Left renal cortex interstitium (tissue), 4 donors: Measurements from ENCODE around the gene PFN3. TPM values are rescaled to one million over a fixed set of nuclear protein-coding genes. Genes with fewer than 3 reads are reported as not detected.
A peak's percentile ranks its signal among the peaks of the same experiment; 100 is the strongest.

Experiments used
- DNase-seq, 4 donors: peaks; one replicate each; pipeline ENCODE4 v3.0.0-alpha.2; 2013; ENCODE audit warnings: low read depth in 4 of 4, low spot score in 2 of 4, missing footprints in 1 of 4
- polyA plus RNA-seq, 4 donors: library from polyadenylated mRNA; unstranded; fragments of 120-200 nt; gene quantifications; one replicate each; pipeline ENCODE4 v1.2.1, GENCODE V29; 2013; ENCODE audit not compliant: insufficient read length in 4 of 4

Gene PFN3
- polyA plus RNA-seq, 4 donors: 0.69 to 6.8 (median 2.5) TPM

GRCh38 chr5:177402271-177403043 is 2.0 kb upstream of the PFN3 start:
- peak in 2 of 4 donors; percentile 53 to 69 for DNase-seq

- DNase-seq: no peak
These were observed 2.5 kb downstream of the PFN3 start for GRCh38 chr5:177397875-177398390.

DNA sequence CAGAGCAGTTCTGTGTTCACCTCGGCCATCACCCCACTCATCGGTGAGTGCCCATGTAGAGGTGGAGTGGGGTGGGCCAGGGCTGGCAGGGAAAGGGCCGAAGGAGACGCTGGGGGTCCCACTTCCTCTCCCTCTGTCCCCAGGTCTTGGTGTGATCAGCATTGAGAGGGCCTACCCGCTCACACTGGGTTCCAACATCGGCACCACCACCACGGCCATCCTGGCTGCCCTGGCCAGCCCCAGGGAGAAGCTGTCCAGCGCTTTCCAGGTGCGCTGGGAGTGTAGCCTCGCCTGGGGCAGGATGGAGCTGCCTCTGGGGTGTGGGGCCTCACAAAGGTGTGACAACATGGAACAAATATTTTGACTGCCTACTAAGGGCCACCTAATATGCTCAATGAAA is 3.7 kb downstream of the PFN3 start:
- DNase-seq: no peak

DNA sequence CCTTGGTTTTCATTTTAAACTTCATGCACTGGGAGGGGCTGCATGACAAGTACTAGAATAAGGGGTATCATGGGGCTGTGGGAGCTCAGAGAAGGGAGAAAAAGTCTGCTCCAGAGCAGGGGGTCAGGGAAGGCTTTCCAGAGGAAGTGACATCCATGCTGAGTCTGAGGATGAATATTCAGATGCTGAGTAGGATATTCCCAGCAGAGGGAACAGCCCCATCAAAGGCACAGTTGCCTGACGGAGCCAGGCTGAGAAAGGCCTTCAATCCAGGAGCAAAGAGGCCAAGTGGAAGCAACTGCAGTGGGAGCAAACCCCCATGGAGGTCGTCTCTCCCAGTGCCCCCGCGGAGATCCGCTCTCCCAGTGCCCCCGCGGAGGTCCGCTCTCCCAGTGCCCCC is 4.4 kb downstream of the PFN3 start:
- no peak for DNase-seq

- no peak for DNase-seq
These were observed 6.5 kb downstream of the PFN3 start for GRCh38 chr5:177393990-177394389.

DNA sequence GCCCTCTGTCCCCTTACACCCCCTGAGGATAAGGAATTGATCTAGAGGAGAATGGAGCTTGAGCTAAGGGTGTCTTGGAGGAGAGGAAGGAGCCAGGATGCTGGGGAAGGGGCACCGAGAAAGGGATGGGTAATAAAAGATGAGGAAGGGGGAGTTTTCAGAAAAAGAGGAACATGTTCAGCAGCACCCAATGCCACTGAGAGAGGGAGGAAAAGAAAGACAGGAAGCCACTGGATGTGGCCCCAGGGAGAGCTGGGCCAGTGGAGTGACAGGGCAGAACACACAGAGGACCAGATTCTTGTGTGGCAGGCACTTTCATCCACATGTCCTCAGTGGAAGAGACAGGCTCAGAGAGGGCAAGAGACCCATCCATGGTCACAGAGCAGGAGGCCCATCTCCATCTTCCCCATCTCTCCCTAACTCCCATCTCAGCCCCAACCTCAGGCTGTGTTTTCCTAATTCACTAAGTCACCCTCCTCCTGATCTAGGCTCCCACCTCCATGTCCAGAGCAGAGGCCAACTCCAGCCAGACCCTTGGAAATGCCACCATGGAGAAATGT is 7.2 kb downstream of the PFN3 start:
- no peak for DNase-seq

- DNase-seq: no peak
These were observed 7.7 kb downstream of the PFN3 start for GRCh38 chr5:177392765-177393164.

GRCh38 chr5:177390363-177391300 is 9.8 kb downstream of the PFN3 start:
- DNase-seq: peak in 3 of 4 donors; percentile 68 to 83 (median 79)

DNA sequence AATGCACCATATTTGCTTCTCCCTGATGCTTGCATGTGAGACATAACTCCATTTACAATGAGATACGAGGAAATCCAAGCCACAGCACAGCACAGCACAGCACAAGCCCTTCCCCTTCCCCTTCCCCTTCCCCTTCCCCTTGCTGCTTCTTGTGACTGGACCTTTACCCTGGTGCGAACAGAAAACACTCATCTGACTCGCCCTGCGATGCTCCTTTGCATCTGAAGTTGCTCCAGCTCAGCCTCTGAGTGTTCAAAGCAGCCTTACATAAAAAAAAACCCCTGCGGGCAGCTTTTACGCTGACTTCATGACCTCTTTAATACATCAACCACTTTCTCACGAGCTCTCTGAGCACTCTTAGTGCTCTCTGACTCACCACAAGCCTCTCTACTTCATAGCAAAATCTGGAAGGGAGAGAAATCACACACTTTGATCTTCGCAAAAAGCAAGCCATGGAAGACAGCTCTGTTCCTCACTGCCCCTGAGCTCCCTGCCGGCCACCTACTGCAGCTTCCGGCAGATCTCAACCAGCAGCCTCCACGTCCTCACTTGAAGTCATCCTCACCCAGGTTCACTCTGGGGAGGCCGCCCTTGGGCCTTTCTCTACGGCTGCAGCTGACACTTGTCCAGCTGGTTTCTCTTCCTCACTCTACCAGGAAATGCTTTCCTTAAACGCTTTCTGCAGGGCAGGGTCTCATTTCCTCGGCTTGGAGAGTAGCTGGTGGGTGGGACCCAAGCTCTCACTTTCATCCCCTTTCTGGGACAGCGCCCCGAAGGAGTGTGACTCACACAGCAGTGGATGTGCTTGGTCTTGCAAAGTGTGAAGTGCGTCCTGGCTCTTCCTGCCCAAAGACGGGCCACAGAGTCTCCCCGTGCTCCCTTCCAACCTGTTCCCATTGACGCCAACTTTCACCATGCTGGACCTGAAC is 11.0 kb downstream of the PFN3 start:
- no peak for DNase-seq

- no peak for DNase-seq
These were observed 11.9 kb downstream of the PFN3 start for GRCh38 chr5:177388521-177389052.

DNA sequence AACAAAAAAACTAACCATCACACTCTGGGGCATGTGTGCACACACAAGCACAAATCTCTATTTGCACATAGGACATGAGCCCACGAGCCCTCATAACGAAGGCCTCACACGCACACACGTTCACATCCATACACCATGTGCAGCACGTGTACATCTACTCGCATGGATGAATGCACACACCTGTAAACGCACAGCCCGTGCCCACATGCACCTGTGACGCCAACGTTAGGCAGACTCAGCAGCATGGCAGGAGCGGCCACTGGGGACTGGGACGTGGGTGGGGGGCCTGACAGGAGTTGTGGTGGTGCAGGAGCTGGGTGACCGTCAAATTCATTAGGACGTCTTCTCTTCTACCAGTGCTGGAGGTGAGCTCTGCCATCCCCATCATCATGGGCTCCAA is 13.1 kb downstream of the PFN3 start:
- DNase-seq: no peak

DNA sequence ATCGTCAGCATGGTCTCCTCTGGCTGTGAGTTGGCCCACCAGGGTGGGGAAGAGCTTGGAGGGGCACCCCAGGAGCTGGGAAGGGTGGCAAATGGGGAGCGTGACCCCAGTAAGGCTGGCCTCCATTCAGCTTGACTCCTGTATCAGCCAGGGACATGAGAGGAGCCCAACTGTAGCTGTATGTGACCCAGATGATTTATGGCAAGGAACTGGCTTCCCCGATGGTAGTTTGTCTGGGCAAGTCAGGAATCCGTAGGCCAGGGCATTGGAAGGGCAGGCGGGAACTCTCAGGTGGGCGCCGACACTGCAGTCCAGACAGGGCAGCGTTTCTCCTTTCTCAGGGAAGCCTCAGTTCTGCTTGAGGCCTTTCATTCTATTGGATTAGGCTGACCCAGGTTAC is 13.9 kb downstream of the PFN3 start:
- no peak for DNase-seq

DNA sequence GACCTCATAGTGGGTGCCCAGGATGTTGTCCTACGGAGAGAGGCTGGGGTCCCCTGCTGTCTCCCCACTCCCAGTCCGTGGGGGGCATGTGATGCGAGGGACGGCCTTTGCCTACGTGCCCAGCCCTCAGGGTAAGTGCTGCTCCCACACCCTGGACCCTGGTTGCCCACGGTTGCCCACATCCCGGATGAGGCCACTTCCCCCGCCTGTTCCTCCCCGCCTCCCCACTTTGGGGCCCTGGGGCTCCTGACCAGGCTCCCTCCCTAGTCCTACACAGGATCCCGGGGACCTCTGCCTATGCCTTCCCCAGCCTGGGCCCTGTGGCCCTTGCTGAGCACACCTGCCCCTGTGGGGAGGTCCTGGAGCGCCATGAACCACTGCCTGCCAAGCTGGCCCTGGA is 14.7 kb downstream of the PFN3 start:
- DNase-seq: no peak

GRCh38 chr5:177384134-177384533 is 16.3 kb downstream of the PFN3 start, which contains the start of gene SLC34A1:
TSS of gene SLC34A1 (plus strand) at chr5:177384434. CDS start at chr5:177385742, 1,308 bp downstream.
- DNase-seq: no peak

- DNase-seq: no peak
These were observed 17.3 kb downstream of the PFN3 start for GRCh38 chr5:177383181-177383580.

DNA sequence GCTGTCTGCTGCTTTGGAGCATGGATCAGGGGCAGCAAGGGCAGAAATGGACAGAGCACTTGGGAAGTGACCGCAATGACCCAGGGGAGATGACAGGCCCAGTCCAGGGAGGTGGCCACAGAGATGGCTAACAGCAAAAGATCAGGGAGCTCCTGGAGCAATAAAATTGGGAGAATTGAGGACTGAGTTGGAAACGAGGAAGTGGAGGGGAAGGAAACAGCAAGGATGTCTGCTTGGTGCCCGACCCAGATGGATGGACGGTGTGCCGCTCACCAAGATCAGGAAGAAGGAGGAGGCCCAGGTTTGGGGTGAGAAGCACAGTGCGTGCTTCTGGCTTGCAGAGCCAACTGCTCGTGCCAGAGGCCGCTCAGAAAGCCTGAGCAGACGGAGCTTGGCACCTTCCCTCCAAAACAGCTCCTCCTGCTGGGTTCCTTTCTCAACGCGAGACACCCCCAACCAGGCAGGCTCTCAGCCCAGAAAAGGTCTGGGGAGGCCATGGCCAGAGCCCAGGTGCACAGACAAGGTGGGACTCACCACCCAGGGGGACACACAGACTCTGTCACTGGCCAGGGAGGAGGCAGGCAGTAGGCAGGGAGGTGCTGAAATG is 17.9 kb downstream of the PFN3 start:
- DNase-seq: no peak

DNA sequence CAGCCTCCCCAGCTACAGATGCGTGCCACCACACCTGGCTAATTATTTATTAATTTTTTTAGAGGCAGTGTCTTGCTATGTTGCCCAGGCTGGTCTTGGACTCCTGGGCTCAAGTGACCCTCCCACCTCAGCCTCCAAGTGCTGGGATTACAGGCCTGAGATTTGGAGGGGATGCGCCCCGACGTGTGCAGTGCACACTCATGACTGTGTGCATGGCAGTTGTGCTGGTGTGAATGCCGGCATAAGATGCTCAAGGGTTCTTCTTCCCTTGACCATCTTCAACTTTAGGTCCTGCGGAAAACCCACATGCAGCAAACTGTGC is 19.7 kb downstream of the PFN3 start:
- no peak for DNase-seq

- DNase-seq: no peak
These were observed 21.3 kb downstream of the PFN3 start for GRCh38 chr5:177378884-177379883.
